Measurements from ENCODE around the gene MYO15B. TPM values are rescaled to one million over a fixed set of nuclear protein-coding genes. Genes with fewer than 3 reads are reported as not detected.

Gene MYO15B
- total RNA-seq, 1 donor: 3.9 TPM

GRCh38 chr17:75612906-75613626 is 25.5 kb downstream of the MYO15B start:
- no peak for TF ChIP-seq CTCF (IDR thresholded peaks at IDR 0.05; ENCODE audit: insufficient read depth, low read depth, low read length)
- no peak overlapping the region for H3K4me3 ChIP-seq (ENCODE audit: low read depth, low read length)
- DNase-seq (ENCODE audit: low read depth): no peak

- TF ChIP-seq CTCF (IDR thresholded peaks at IDR 0.05; ENCODE audit: insufficient read depth, low read depth, low read length): no peak
- no peak for DNase-seq (ENCODE audit: low read depth)
- no peak overlapping the region for H3K4me3 ChIP-seq (ENCODE audit: low read depth, low read length)
These were observed 26.4 kb downstream of the MYO15B start for GRCh38 chr17:75614006-75614405.

GRCh38 chr17:75614556-75615270 is 27.1 kb downstream of the MYO15B start:
- no peak for TF ChIP-seq CTCF (IDR thresholded peaks at IDR 0.05; ENCODE audit: insufficient read depth, low read depth, low read length)
- no peak for DNase-seq (ENCODE audit: low read depth)
- no peak overlapping the region for H3K4me3 ChIP-seq (ENCODE audit: low read depth, low read length)

- DNase-seq (ENCODE audit: low read depth): no peak
- no peak for TF ChIP-seq CTCF (IDR thresholded peaks at IDR 0.05; ENCODE audit: insufficient read depth, low read depth, low read length)
- H3K4me3 ChIP-seq (ENCODE audit: low read depth, low read length): no peak overlapping the region
These were observed 27.7 kb downstream of the MYO15B start for GRCh38 chr17:75615301-75615700.

- no peak for DNase-seq (ENCODE audit: low read depth)
- no peak for TF ChIP-seq CTCF (IDR thresholded peaks at IDR 0.05; ENCODE audit: insufficient read depth, low read depth, low read length)
- no peak overlapping the region for H3K4me3 ChIP-seq (ENCODE audit: low read depth, low read length)
These were observed 29.0 kb downstream of the MYO15B start for GRCh38 chr17:75616521-75617122.

- no peak for TF ChIP-seq CTCF (IDR thresholded peaks at IDR 0.05; ENCODE audit: insufficient read depth, low read depth, low read length)
- H3K4me3 ChIP-seq (ENCODE audit: low read depth, low read length): no peak overlapping the region
- DNase-seq (ENCODE audit: low read depth): no peak
These were observed 29.6 kb downstream of the MYO15B start for GRCh38 chr17:75617218-75617617.

All from fibroblast of villous mesenchyme (primary cell).